ENCODE measurements around the gene BOD1L2. TPM values are rescaled to one million over a fixed set of nuclear protein-coding genes. Genes with fewer than 3 reads are reported as not detected.

The BOD1L2 gene
- total RNA-seq, 4 donors from 2014 or later: not detected

DNA sequence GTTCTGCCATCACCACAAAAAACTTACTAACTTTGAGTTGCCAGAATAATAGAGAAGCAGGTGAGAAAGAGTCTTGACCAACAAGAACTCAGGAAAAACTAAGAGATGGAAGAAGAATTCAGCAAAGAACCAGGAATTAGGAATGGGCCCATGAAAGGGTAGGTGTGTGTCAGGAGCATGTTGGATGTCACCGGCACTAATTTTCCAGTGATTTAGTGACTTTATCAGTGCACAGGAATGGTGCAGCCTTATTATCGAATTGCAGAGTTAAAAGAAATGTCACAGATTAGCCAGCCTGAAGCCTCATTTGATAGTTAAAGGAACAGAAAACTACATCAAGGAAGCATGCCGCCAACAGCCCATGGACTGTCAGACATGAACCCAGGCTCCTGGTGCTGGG lies 9.0 kb upstream of the BOD1L2 start:
- H3K36me3 ChIP-seq: no peaks in the 10 kb centered on the region
- no peak for DNase-seq
- peaks cover 8% of the 10 kb centered on the region for H3K27me3 ChIP-seq
- intact Hi-C loops (cut with DNase I; ENCODE audit: low total_unique reads) (no loop called here), in situ Hi-C loops (cut with MboI; ENCODE audit: low pct_ligation_motif_present in 1 of 4, low pct_unique_long_range_greater_than_20kb in 1 of 4, low sequenced_read_pairs in 3 of 4) (no loop called here)
- H3K9me3 ChIP-seq: no peaks in the 10 kb centered on the region
- no peak overlapping the region for H3K27ac ChIP-seq
- peaks cover 0 to 5% (median 0%) of the 10 kb centered on the region in 4 donors for H3K4me1 ChIP-seq
- WGBS, 2 donors (ENCODE audit: low coverage in 1 of 2): 89 to 100% methylated on average over 2 to 3 of the region's 3 CpGs
- no peak overlapping the region for H3K4me3 ChIP-seq
- no peak for TF ChIP-seq EP300 (IDR thresholded peaks at IDR 0.05; ENCODE audit: low read depth)

- peaks cover 0 to 5% (median 0%) of the 10 kb centered on the region in 4 donors for H3K4me1 ChIP-seq
- DNase-seq: peak; percentile 85
- no peak overlapping the region for H3K27ac ChIP-seq
- peak in 1 of 3 donors; percentile 28 for TF ChIP-seq POLR2AphosphoS5 (IDR thresholded peaks at IDR 0.05)
- no peak for TF ChIP-seq POLR2A (IDR thresholded peaks at IDR 0.05)
- no peaks in the 10 kb centered on the region for H3K27me3 ChIP-seq
- no peak overlapping the region for H3K4me3 ChIP-seq
- in situ Hi-C loops (cut with MboI; ENCODE audit: low pct_ligation_motif_present in 1 of 4, low pct_unique_long_range_greater_than_20kb in 1 of 4, low sequenced_read_pairs in 3 of 4) (loop anchor here in 1 of 4 donors (10.0 kb wide), 1 partner anchor 63 kb away; no protein-coding TSS in a partner anchor), intact Hi-C loops (cut with DNase I; ENCODE audit: low total_unique reads) (no loop called here)
- 43 to 63% methylated on average over 7 to 10 of the region's 10 CpGs for WGBS, 2 donors (ENCODE audit: low coverage in 1 of 2)
- H3K36me3 ChIP-seq: no peaks in the 10 kb centered on the region
- no peaks in the 10 kb centered on the region for H3K9me3 ChIP-seq
Measured at GRCh38 chr18:57141208-57142129, 5.4 kb upstream of the BOD1L2 start.

GRCh38 chr18:57142324-57142723 lies 4.6 kb upstream of the BOD1L2 start:
- H3K9me3 ChIP-seq: no peaks in the 10 kb centered on the region
- in situ Hi-C loops (cut with MboI; ENCODE audit: low pct_ligation_motif_present in 1 of 4, low pct_unique_long_range_greater_than_20kb in 1 of 4, low sequenced_read_pairs in 3 of 4): loop anchor here in 1 of 4 donors (10.0 kb wide), 1 partner anchor 62 kb away; no protein-coding TSS in a partner anchor
- TF ChIP-seq EP300 (IDR thresholded peaks at IDR 0.05; ENCODE audit: low read depth) (no peak), POLR2A (IDR thresholded peaks at IDR 0.05) (no peak), POLR2AphosphoS5 (IDR thresholded peaks at IDR 0.05) (no peak)
- TF ChIP-seq, protein P1, sequence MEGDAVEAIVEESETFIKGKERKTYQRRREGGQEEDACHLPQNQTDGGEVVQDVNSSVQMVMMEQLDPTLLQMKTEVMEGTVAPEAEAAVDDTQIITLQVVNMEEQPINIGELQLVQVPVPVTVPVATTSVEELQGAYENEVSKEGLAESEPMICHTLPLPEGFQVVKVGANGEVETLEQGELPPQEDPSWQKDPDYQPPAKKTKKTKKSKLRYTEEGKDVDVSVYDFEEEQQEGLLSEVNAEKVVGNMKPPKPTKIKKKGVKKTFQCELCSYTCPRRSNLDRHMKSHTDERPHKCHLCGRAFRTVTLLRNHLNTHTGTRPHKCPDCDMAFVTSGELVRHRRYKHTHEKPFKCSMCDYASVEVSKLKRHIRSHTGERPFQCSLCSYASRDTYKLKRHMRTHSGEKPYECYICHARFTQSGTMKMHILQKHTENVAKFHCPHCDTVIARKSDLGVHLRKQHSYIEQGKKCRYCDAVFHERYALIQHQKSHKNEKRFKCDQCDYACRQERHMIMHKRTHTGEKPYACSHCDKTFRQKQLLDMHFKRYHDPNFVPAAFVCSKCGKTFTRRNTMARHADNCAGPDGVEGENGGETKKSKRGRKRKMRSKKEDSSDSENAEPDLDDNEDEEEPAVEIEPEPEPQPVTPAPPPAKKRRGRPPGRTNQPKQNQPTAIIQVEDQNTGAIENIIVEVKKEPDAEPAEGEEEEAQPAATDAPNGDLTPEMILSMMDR (IDR thresholded peaks at IDR 0.05): no peak
- H3K27ac ChIP-seq: no peak overlapping the region
- H3K27me3 ChIP-seq: no peaks in the 10 kb centered on the region
- peaks cover 0 to 5% (median 0%) of the 10 kb centered on the region in 4 donors for H3K4me1 ChIP-seq
- DNase-seq: no peak
- H3K36me3 ChIP-seq: no peaks in the 10 kb centered on the region
- intact Hi-C loops (cut with DNase I; ENCODE audit: low total_unique reads): no loop called here
- no peak overlapping the region for H3K4me3 ChIP-seq

DNA sequence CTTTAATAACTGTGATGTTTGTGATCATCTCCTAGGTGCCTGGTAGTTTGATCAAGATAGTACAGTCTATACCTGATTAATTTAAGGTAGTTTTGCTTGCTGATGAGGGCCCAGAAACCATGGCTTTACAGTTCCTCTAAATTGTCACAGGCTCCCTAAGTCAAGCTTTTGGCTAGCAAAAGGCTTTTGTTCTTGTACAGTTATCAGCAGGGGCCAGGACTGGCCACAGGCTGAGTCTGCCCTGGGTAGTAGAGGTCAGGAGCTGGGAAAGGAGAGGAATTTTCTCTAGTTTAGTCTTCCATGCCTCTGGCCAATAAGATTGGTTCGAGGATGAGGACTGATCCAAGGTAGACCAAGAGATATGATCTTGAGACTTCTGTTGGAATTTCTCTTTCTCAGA lies 3.6 kb upstream of the BOD1L2 start:
- in situ Hi-C loops (cut with MboI; ENCODE audit: low pct_ligation_motif_present in 1 of 4, low pct_unique_long_range_greater_than_20kb in 1 of 4, low sequenced_read_pairs in 3 of 4) (loop anchor here in 1 of 4 donors (10.0 kb wide), 1 partner anchor 62 kb away; no protein-coding TSS in a partner anchor), intact Hi-C loops (cut with DNase I; ENCODE audit: low total_unique reads) (no loop called here)
- Histone ChIP-seq H3K36me3 (no peaks in the 10 kb centered on the region), H3K27ac (no peak overlapping the region), H3K4me3 (no peak overlapping the region), H3K27me3 (no peaks in the 10 kb centered on the region), H3K9me3 (no peaks in the 10 kb centered on the region), H3K4me1 (peaks cover 0 to 5% (median 0%) of the 10 kb centered on the region in 4 donors)
- TF ChIP-seq POLR2A (IDR thresholded peaks at IDR 0.05) (no peak), EP300 (IDR thresholded peaks at IDR 0.05; ENCODE audit: low read depth) (no peak), POLR2AphosphoS5 (IDR thresholded peaks at IDR 0.05) (no peak)
- TF ChIP-seq, protein P1 (IDR thresholded peaks at IDR 0.05): no peak
- no peak for DNase-seq
- 82% methylated on average over 1 of the region's 1 CpG; no CpG with 5 or more reads in 1 of the 2 donors for WGBS, 2 donors (ENCODE audit: low coverage in 1 of 2)

DNA sequence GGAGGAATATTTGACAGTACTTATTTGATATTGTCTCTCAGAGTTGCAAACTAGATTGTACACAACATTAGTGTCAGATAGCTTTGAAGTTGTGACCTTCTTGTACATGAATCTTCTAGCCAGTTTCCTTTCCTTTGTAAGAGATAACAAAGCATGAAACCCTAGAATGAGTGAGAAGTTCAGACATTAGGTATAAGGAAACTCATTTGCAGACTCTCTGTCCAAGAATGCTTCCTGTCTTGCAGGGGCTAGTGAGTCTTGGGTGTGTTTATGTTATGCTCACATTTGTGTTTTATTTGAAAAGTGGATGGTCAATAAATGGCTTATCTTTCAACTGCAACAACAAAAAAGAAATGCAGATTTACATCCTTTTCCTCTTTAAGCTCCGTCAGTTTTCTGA lies 1.4 kb downstream of the BOD1L2 start:
- Histone ChIP-seq H3K9me3 (no peaks in the 10 kb centered on the region), H3K4me1 (peaks cover 0 to 7% (median 3%) of the 10 kb centered on the region in 4 donors), H3K36me3 (no peaks in the 10 kb centered on the region), H3K27ac (no peak overlapping the region), H3K4me3 (no peak overlapping the region), H3K27me3 (peaks cover 7% of the 10 kb centered on the region)
- in situ Hi-C loops (cut with MboI; ENCODE audit: low pct_ligation_motif_present in 1 of 4, low pct_unique_long_range_greater_than_20kb in 1 of 4, low sequenced_read_pairs in 3 of 4) (loop anchor here in 1 of 4 donors (10.0 kb wide), 1 partner anchor 57 kb away; no protein-coding TSS in a partner anchor), intact Hi-C loops (cut with DNase I; ENCODE audit: low total_unique reads) (no loop called here)
- no peak for TF ChIP-seq EP300 (IDR thresholded peaks at IDR 0.05; ENCODE audit: low read depth)
- TF ChIP-seq, protein P1 (IDR thresholded peaks at IDR 0.05): no peak
- no peak for TF ChIP-seq POLR2A (IDR thresholded peaks at IDR 0.05)
- no peak for TF ChIP-seq POLR2AphosphoS5 (IDR thresholded peaks at IDR 0.05)
- DNase-seq: no peak
- 0 to 21% methylated on average over 1 of the region's 1 CpG for WGBS, 2 donors (ENCODE audit: low coverage in 1 of 2)

Measured in transverse colon (tissue), 4 donors.